Neural progenitor cell (in vitro differentiated cells): ENCODE measurements around the gene CDK5RAP3. TPM values are rescaled to one million over a fixed set of nuclear protein-coding genes. Genes with fewer than 3 reads are reported as not detected.

Experiments used
- DNase-seq: peaks from one replicate; pipeline ENCODE4 v3.0.0-alpha.2; 2016; ENCODE audit warnings: low spot score
- H2AFZ ChIP-seq: fragments of 200-600 bp; sonication (generic); replicated peaks from 2 replicates; pipeline ENCODE4 v1.6.1; 2016; ENCODE audit warnings: antibody characterized with exemption
- H3F3A ChIP-seq: fragments of 200-600 bp; sonication (generic); 2 replicates; pipeline ENCODE4 v1.6.1; 2016; ENCODE audit warnings: antibody characterized with exemption, low read depth
- H3K27ac ChIP-seq: fragments of 200-600 bp; sonication (generic); 2 replicates; pipeline ENCODE4 v1.5.1; 2016; ENCODE audit warnings: mild to moderate bottlenecking
- H3K27me3 ChIP-seq: fragments of 200-600 bp; sonication (generic); 2 replicates; pipeline ENCODE4 v1.6.1; 2016; ENCODE audit warnings: mild to moderate bottlenecking, moderate library complexity
- H3K36me3 ChIP-seq: fragments of 200-600 bp; sonication (generic); 2 replicates; pipeline ENCODE4 v1.5.1; 2016
- H3K4me1 ChIP-seq: fragments of 200-600 bp; sonication (generic); 2 replicates; pipeline ENCODE4 v1.6.1; 2016; ENCODE audit warnings: mixed run types
- H3K4me2 ChIP-seq: fragments of 200-600 bp; sonication (generic); 2 replicates; pipeline ENCODE4 v1.6.1; 2016
- H3K4me3 ChIP-seq: fragments of 200-600 bp; sonication (generic); 2 replicates; pipeline ENCODE4 v1.5.1; 2016
- H3K79me2 ChIP-seq: fragments of 200-600 bp; sonication (generic); 2 replicates; pipeline ENCODE4 v1.6.1; 2016; ENCODE audit warnings: low read depth
- H3K9ac ChIP-seq: fragments of 200-600 bp; sonication (generic); 2 replicates; pipeline ENCODE4 v1.6.1; 2016
- H3K9me3 ChIP-seq: fragments of 200-600 bp; sonication (generic); 2 replicates; pipeline ENCODE4 v1.5.1; 2016; ENCODE audit warnings: low read depth
- H4K20me1 ChIP-seq: fragments of 200-600 bp; sonication (generic); 2 replicates; pipeline ENCODE4 v1.6.1; 2016; ENCODE audit warnings: low read depth
- H3K27ac Mint-ChIP-seq: 3 replicates; pipeline ENCODE4 v1.8.0; 2021; ENCODE audit warnings: mixed read lengths
- H3K27me3 Mint-ChIP-seq: 2 replicates; pipeline ENCODE4 v1.8.0; 2022; ENCODE audit warnings: low read depth, mild to moderate bottlenecking, inconsistent platforms, moderate library complexity, mixed read lengths; ENCODE audit not compliant: insufficient read depth
- H3K36me3 Mint-ChIP-seq: 3 replicates; pipeline ENCODE4 v1.8.0; 2021; ENCODE audit warnings: mixed read lengths
- H3K4me1 Mint-ChIP-seq: 3 replicates; pipeline ENCODE4 v1.8.0; 2021; ENCODE audit warnings: mixed read lengths
- H3K4me3 Mint-ChIP-seq: 3 replicates; pipeline ENCODE4 v1.8.0; 2021; ENCODE audit warnings: mild to moderate bottlenecking, moderate library complexity, mixed read lengths
- H3K9me3 Mint-ChIP-seq: 3 replicates; pipeline ENCODE4 v1.8.0; 2020; ENCODE audit warnings: mixed read lengths
- EZH2 ChIP-seq: fragments of 200-600 bp; sonication (generic); IDR thresholded peaks from 2 replicates; pipeline ENCODE4 v1.6.1; 2017; ENCODE audit warnings: antibody characterized with exemption, mild to moderate bottlenecking, moderate library complexity
- EZH2phosphoT487 ChIP-seq: fragments of 200-600 bp; sonication (generic); IDR thresholded peaks from 2 replicates; pipeline ENCODE4 v1.6.1; 2017; ENCODE audit warnings: antibody characterized with exemption
- total RNA-seq: library from RNA; depleted of rRNA; stranded (reverse); fragments of >200 nt; gene quantifications from 2 replicates; pipeline ENCODE4 v1.2.3, GENCODE V29; 2015; ENCODE audit warnings: low replicate concordance
- TF ChIP-seq, protein P1 (sequence below): fragments of 200-600 bp; sonication (generic); IDR thresholded peaks from 2 replicates; pipeline ENCODE4 v1.5.1; 2017; ENCODE audit warnings: antibody characterized with exemption, mild to moderate bottlenecking

Gene CDK5RAP3
- total RNA-seq, 1 donor from 2014 or later = 104 TPM

DNA sequence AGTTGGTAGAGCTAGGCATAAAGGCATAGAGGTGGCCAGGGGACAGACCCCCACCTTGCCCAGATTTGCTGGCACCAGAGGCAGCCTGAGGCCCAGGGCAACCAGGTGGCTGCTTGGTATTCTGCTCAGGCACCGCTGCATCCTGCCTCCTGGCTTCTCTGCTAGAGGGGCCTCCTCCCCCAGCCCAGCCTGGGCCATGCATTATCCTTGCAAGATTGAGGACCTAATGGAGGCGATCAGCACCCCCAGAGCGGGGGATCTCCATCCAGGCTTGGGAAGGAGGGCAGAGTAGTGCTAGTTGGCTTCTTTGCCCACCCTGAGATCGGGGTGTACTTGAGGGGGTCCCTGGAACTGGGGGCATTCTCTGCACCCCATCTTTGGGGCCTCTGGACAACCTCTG lies 23.8 kb downstream of the CDK5RAP3 start:
- Mint-ChIP-seq H3K27me3 (peaks cover 7% of the 10 kb centered on the region), H3K36me3 (no peaks in the 10 kb centered on the region), H3K4me1 (peaks cover 78% of the 10 kb centered on the region), H3K9me3 (no peaks in the 10 kb centered on the region), H3K4me3 (peak overlapping the region; percentile 58), H3K27ac (peak overlapping the region; percentile 99)
- no peak overlapping the region for H3K9ac ChIP-seq
- H4K20me1 ChIP-seq = no peaks in the 10 kb centered on the region
- no peaks in the 10 kb centered on the region for H3K36me3 ChIP-seq
- no peaks in the 10 kb centered on the region for H3K27me3 ChIP-seq
- no peak overlapping the region for H2AFZ ChIP-seq
- H3K79me2 ChIP-seq = no peaks in the 10 kb centered on the region
- H3K27ac ChIP-seq = peak overlapping the region; percentile 88
- no peak overlapping the region for H3K4me3 ChIP-seq
- DNase-seq = peak; percentile 45
- peaks cover 81% of the 10 kb centered on the region for H3K4me1 ChIP-seq
- H3F3A ChIP-seq = peaks cover 72% of the 10 kb centered on the region
- peak overlapping the region; percentile 63 for H3K4me2 ChIP-seq
- H3K9me3 ChIP-seq = no peaks in the 10 kb centered on the region
- TF ChIP-seq EZH2 (no peak), EZH2phosphoT487 (no peak)
- TF ChIP-seq, protein P1, sequence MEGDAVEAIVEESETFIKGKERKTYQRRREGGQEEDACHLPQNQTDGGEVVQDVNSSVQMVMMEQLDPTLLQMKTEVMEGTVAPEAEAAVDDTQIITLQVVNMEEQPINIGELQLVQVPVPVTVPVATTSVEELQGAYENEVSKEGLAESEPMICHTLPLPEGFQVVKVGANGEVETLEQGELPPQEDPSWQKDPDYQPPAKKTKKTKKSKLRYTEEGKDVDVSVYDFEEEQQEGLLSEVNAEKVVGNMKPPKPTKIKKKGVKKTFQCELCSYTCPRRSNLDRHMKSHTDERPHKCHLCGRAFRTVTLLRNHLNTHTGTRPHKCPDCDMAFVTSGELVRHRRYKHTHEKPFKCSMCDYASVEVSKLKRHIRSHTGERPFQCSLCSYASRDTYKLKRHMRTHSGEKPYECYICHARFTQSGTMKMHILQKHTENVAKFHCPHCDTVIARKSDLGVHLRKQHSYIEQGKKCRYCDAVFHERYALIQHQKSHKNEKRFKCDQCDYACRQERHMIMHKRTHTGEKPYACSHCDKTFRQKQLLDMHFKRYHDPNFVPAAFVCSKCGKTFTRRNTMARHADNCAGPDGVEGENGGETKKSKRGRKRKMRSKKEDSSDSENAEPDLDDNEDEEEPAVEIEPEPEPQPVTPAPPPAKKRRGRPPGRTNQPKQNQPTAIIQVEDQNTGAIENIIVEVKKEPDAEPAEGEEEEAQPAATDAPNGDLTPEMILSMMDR = no peak

DNA sequence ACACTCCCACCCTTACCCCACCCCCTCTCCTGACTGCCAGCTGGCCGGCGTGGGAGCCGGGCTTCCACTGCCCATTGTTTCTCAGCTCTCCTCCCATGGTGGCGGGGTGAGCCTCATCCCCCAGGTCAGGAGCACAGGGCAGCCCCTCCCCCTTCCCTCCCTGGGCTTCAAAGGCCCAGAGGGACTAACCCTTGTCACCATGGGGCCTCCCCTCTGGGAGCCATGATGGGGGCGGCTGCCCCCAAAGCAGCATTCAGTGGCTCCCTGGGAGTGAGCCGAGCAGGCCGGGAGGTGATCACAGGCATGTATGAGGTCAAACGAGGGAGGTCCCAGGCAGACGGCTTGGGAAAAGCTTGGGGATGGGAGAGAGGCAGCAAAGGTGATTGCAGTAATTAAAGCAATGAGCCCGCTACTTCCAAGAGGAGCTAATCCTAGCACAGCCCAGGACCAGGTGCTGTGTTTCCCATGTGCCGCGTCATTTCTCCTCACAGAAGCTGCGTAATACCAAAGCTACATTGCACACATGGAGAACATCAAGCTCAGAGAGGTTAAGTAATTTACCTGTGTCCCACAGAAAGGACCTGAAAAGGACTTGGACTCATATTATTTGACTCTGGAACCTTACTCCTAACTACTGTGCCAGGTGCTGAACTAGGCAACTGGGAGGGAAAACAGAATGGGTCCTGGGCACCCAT lies 24.5 kb downstream of the CDK5RAP3 start:
- peaks cover 70% of the 10 kb centered on the region for H3F3A ChIP-seq
- H2AFZ ChIP-seq = no peak overlapping the region
- H3K36me3 ChIP-seq = no peaks in the 10 kb centered on the region
- peak; percentile 86 for DNase-seq
- peaks cover 80% of the 10 kb centered on the region for H3K4me1 ChIP-seq
- Mint-ChIP-seq H3K9me3 (no peaks in the 10 kb centered on the region), H3K4me3 (peak overlapping the region; percentile 66), H3K4me1 (peaks cover 79% of the 10 kb centered on the region), H3K36me3 (no peaks in the 10 kb centered on the region), H3K27ac (peak overlapping the region; percentile 99), H3K27me3 (peaks cover 7% of the 10 kb centered on the region)
- H3K27ac ChIP-seq = peak overlapping the region; percentile 88
- no peaks in the 10 kb centered on the region for H3K9me3 ChIP-seq
- TF ChIP-seq, protein P1 = no peak
- TF ChIP-seq EZH2 (no peak), EZH2phosphoT487 (no peak)
- H3K79me2 ChIP-seq = no peaks in the 10 kb centered on the region
- no peak overlapping the region for H3K9ac ChIP-seq
- H4K20me1 ChIP-seq = no peaks in the 10 kb centered on the region
- H3K4me3 ChIP-seq = no peak overlapping the region
- H3K27me3 ChIP-seq = no peaks in the 10 kb centered on the region
- H3K4me2 ChIP-seq = peak overlapping the region; percentile 63

DNA sequence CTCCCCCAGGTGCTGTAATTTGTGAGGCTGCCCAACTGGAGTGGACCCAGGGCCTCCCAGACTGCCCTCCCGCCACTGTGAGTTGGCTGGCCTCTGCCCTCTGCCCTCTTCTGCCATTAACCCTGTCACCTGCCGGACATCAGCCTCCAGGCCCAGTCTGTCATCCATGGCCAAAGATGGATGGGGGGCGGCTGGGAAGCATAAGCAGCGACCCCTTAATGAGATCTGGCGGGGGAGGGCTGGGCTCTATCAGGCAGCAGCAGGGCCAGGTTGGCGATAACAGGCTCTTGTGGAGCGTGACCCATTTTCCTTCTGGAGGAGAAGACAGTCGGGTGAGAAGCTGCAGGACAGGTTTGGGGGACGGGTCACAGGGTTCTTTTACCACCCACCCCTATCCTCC lies 25.3 kb downstream of the CDK5RAP3 start:
- peaks cover 73% of the 10 kb centered on the region for H3K4me1 Mint-ChIP-seq

More for the DNA sequence above, 25.3 kb downstream of the CDK5RAP3 start:
- Histone ChIP-seq H3F3A (peaks cover 64% of the 10 kb centered on the region), H3K4me3 (no peak overlapping the region), H3K9me3 (no peaks in the 10 kb centered on the region), H3K4me2 (peak overlapping the region; percentile 63), H3K27ac (peak overlapping the region; percentile 88), H2AFZ (no peak overlapping the region), H3K4me1 (peaks cover 72% of the 10 kb centered on the region), H4K20me1 (no peaks in the 10 kb centered on the region), H3K9ac (no peak overlapping the region), H3K36me3 (no peaks in the 10 kb centered on the region), H3K27me3 (no peaks in the 10 kb centered on the region), H3K79me2 (no peaks in the 10 kb centered on the region)
- DNase-seq = no peak
- Mint-ChIP-seq H3K4me3 (peak overlapping the region; percentile 66), H3K9me3 (no peaks in the 10 kb centered on the region), H3K36me3 (no peaks in the 10 kb centered on the region), H3K27ac (peak overlapping the region; percentile 99), H3K27me3 (peaks cover 6% of the 10 kb centered on the region)
- TF ChIP-seq EZH2phosphoT487 (no peak), EZH2 (no peak)
- TF ChIP-seq, protein P1 = no peak
